Thyroid gland (tissue), 4 donors: Measurements from ENCODE around the gene WDR70.

Source experiments
- CTCF ChIP-seq, 6 experiments: fragments of 200-600 bp in 3 of 6; fragments of 450-650 bp in 3 of 6; sonication (generic) in 3 of 6; IDR thresholded peaks; one replicate each; pipeline ENCODE4 v1.5.1; 2016 to 2019; ENCODE audit warnings: antibody characterized with exemption in 6 of 6, mild to moderate bottlenecking in 2 of 6, inconsistent platforms in 1 of 6, moderate library complexity in 1 of 6
- POLR2A ChIP-seq, 2 donors: fragments of 450-650 bp; IDR thresholded peaks; one replicate each; pipeline ENCODE4 v1.6.1; 2017; ENCODE audit warnings: antibody characterized with exemption in 2 of 2, mild to moderate bottlenecking in 2 of 2, moderate library complexity in 1 of 2

- TF ChIP-seq CTCF (IDR thresholded peaks at IDR 0.05) (no peak), POLR2A (IDR thresholded peaks at IDR 0.05) (no peak)
Observed at GRCh38 chr5:37568893-37569292, 189.8 kb downstream of the WDR70 start.
